Fibroblast of the conjunctiva (primary cell): ENCODE measurements around the gene MUC2.

Experiments used
- DNase-seq: peaks from one replicate; pipeline ENCODE4 v3.0.0-alpha.2; 2010; ENCODE audit warnings: low read depth

MUC2 gene

GRCh38 chr11:1074244-1075221 is at the start of gene MUC2:
MUC2 (plus strand) TSS chr11:1074874.
- DNase-seq, result no peak

GRCh38 chr11:1025410-1026162 is 49.1 kb upstream of the MUC2 start:
- DNase-seq, result no peak

DNA sequence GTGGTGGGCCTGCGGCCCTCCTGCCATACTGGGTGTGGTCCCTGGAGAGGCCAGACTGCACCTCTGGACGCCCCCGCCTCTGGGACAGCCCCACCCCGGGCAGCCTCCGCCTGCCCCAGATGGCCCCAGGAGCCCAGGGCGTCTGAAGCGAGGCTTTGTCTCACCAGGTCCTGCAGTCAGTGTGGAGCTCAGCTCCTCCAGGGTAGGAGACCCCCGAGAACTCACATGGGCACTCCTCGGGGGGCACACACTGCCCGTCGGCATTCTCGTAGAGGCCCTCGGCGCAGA is 48.6 kb upstream of the MUC2 start:
- no peak for DNase-seq

GRCh38 chr11:1026641-1027482 is 47.8 kb upstream of the MUC2 start:
- no peak for DNase-seq

GRCh38 chr11:1027483-1028290 is 47.0 kb upstream of the MUC2 start:
- DNase-seq, result no peak

DNA sequence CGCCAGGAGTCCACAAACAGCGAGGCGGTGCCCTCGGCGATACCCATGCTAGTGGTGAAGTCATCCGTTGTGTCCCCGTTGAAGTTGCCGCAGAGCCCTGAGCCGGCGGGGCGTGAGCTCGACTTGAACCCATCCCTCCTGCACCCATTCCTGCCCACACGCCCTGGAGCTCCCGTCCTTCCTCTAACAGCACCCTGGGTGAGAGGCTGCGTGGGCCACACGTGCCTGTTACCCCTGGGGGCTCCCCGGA is 46.5 kb upstream of the MUC2 start:
- DNase-seq, result no peak

DNA sequence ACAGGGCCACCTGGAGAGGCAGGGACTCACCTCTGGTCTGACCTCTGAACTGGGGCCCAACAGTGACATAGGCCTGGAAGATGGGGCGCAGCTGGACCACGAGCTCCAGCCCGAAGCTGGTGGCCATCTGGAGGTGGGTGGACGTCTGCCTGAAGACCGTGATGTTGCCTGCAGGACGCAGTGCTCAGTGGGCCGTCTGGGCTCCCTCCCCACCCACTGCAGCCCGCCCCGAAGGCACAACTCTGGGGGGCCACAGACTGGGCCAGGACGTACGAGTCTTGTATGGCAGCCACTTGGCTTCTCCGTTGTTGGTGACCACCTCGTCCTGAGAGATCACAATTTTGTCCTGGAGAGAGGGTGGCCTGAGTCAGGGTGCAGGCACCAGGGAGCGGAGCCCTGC is 46.1 kb upstream of the MUC2 start:
- no peak for DNase-seq

DNA sequence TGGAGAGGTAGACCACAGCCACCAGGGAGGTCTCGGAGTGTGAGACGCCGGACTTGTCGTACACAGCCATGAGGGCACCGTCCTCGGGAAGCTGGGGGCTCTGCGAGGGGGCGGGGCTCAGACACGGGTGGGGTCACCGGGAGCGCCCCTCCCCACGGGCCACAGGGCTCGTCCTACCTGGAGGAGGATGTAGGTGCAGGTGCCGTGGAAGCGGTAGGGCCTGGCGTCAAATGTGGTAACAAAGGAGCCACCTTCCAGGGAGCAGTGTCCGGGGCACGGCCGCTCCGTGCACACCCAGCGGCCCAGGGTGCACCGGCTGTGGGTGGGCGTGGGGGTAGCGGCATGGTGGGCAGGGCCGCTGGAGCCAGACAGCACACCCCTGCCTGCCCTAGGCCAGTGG is 45.6 kb upstream of the MUC2 start:
- DNase-seq, result no peak

GRCh38 chr11:1029654-1030053 is 45.0 kb upstream of the MUC2 start:
- DNase-seq, result no peak

- DNase-seq, result no peak
These were observed 44.6 kb upstream of the MUC2 start for GRCh38 chr11:1030086-1030485.

- DNase-seq, result no peak
These were observed 44.1 kb upstream of the MUC2 start for GRCh38 chr11:1030556-1030955.

DNA sequence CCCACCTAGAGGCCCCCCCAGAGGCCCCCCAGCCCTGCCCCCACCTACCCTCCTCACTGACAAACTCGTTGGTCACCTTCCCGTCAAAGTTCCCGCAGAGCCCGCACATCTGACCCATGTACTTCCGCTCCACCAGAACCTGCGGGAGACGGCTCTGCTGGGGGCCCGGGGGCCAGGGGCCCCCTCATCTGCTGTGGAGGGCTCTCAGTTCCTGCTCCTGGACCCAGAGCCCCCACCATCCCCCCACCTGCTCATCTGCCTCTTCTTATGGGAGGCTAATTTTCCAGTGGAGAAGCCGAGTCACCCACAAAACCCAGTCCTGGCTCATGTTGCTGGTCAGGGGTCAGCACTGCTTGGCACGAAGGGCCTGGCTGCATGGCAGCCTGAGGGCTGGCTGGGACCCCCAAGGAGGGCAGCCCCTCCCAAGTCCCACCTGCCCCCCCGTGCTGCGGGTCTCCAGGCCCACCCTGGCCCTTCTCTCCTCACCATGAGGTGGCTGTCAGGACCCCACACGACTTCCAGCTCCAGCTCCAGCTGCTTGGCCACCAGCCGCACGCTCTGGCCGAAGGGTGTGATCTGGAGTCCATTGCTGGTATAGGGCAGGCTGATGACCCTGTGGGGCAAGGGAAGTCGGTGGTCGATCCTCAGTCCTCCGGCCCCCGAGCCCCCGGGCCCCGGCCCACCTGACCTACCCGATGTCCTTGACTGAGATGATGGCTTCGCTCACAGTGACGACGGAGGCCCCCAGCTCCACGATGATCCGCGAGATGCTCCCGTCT is 43.4 kb upstream of the MUC2 start:
- no peak for DNase-seq

GRCh38 chr11:1032310-1032891 is 42.3 kb upstream of the MUC2 start:
- no peak for DNase-seq

- DNase-seq, result no peak
These were observed 41.5 kb upstream of the MUC2 start for GRCh38 chr11:1033016-1033798.

DNA sequence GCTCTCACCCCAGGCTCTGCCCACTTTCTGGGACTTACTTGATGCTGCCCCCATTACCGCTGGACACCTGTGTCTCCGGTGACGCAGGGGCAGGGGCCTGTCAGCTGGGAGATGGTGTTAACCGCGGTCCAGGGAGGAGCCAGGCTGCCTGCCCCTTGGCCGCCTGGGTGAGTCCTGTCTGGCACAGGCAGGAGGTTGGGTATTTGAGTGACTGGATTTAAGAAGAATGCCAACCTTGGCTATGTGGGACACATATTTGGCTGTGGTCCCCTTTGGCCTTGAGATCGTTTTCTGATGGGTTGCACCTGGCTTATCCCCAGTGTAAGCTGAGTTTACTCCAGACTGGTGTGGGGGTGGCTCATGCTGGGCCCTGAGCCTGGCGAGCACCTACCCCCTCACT is 40.7 kb upstream of the MUC2 start:
- no peak for DNase-seq

- DNase-seq, result no peak
These were observed 40.0 kb upstream of the MUC2 start for GRCh38 chr11:1034456-1035295.

DNA sequence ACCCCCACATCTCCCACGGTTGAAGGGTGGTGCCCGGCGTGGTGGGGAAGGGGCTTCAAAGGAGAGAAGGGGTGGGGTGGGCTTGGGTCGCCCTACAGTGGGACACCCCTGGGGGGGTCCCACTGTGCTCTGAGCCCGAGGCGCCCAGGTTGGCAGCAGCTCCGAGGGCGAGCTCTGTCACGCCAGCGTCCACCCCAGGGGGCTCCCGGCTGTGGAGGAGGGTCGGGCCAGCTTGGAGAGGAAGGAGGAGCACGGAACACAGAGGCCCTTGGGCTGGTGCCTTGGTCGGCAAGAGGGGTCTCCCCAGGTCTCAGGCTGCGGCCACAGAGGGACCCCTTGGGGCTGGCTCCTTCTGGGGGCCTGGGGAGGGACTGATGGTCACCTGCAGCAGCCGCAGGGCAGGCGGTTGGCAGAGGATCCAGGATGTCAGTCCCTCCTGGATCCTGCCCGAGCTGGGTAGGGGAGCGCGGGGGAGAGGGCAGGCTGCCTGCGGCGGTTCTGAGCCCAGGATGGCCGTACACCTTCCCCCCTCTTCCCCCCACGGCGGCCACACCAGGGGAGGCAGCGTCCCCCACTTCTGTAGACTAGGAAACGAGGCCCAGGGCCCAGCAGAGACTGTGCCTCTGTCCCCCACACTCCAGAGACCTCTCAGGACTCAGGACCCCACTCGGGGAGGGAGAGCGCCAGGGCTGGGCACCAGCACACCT is 38.9 kb upstream of the MUC2 start:
- DNase-seq, result no peak

DNA sequence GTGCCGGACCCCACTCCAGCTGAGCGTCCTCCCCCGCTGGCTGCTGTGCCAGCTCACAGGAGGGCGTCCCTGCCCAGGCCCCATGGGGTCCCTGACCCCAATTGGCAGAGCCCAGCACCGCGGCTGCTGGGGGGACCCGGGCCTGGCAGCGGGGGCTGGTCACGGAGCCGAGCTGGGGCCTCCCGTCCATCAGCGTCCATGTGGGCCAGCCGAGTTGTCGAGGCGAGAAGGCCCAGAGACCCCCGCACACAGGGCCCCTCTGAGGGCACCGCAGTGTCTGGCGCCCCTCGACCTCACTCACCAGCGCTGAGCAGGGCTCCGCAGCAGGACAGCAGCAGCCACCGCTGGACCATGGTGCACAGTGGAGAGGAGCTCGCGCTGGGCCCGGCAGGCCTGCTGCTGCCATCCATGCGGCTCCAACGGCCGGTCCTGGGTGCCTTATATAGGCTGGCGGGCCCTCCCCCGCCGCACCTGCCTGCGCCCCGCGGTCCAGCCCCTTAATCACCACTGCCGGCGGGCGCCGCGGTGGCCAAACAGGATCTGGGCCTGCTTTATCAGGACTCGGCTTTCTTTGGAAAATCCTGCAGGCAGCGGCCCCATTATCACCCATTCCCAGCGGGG is 38.3 kb upstream of the MUC2 start, which contains the start of gene MUC6:
TSS of gene MUC6 (minus strand) at position 416 of the 621 bp plus-strand sequence. CDS start at position 353, 63 bp downstream.
- DNase-seq, result no peak
